CD4-positive, alpha-beta T cell treated with Interleukin-21 for 1 hour (primary cell): ENCODE data around the gene PIP5K1C.
"Not testable (repeated sequence)": the region's sequence is repeated elsewhere in the genome, so short reads cannot be mapped to it uniquely, and the experiment has no call there.

ENCODE experiments used
- DNase-seq: peaks from one replicate; pipeline ENCODE4 v3.0.0-alpha.2; 2020

Gene PIP5K1C

DNA sequence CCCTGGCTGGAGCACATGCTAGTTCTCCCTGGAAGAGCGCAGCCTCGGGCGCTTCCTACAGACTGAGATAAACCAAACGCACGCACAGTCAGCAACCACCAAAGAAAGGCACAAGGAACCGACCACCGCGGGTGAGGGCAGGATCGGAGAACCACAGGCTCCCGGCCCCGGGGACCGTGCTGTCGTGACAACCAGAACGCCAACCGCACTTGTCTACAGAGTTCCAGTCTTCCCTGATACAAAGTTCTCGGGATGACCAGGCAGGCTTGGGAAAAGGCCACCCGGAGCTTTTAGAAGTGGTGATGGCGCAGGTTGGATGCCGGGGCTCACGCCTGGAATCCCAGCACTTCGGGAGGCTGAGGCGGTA lies 40.5 kb downstream of the PIP5K1C start:
- no peak for DNase-seq

DNA sequence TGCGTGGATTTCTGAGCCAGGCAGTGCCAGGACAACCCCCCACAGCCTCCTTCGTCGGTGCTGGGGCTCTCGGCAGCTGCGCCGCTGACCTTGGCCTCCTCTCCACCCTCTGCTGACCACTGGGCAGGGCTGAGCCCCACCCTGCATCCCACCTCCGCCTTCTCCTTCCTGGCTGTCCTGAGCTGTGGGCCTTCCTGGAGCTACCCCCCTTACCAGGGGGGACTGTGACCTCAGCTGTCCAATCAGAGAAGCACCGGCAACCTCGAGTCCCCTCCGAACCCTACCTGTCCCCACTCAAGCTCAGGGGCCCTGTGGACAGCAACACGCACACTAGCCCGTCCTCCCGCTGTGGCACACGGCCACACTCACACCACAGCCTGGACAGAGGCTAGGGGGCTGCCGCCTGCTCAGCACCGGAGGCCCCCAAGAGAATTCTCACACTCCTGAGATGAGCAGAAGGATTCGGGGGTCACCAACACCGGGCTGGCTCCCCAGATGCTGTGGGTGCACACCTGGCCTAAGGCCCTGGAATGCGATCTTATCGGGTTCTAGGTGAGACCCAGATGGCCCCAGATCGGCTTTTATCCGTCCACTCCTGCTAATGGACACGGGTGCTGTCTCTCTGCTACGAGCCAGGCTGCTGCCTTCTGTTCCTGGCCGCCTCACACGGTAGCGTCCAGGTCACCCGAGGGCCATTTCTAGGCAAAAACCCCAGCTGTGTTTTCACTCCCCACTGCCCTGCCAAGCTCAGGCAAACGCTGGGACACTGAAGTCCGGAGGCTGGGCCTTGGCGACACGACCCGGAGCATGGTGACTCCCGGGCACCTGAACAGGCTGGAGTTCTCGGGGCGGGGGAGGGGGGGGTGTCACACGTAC lies 41.2 kb downstream of the PIP5K1C start:
- no peak for DNase-seq

DNA sequence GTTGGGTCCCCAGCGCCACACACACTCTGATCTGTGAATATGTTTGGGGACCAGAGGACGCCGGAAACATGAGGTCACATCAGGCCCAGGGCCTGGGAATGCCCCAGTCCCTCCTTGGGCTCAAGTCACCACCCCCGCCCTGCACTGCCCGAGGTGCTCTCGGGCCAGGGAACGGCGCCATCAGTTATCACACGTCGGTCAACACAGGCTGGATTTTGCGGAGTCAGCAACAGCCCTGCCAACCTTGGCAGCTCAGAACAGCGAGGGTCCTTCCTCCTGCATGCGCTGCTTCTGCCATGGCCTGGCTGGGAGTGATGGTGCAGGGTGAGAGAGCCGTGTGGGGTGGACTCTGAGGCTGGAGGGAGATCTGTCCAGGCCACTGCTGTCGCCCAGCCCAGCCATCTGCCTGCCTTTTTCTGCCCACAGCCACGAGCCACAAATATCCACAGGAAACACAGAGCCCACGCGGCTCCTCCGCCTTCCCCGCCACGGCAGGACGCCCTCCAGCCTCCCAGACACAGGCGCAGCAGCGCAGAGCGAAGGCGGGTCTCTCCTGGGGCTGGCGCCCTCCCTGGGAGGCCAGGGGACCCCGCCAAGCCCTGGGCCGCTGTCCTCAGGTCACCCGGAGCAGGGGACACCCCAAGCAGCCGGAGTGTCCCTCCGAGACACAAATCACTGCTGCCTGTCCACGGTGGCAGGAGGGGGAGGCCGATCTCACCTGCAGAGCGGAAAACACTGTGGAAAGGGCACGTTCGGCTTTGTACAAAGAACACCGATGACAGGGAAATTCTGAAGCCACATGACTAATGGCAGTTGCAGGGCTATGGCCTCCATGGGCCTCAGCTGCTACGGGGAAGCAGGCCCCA lies 42.0 kb downstream of the PIP5K1C start:
- DNase-seq = no peak

DNA sequence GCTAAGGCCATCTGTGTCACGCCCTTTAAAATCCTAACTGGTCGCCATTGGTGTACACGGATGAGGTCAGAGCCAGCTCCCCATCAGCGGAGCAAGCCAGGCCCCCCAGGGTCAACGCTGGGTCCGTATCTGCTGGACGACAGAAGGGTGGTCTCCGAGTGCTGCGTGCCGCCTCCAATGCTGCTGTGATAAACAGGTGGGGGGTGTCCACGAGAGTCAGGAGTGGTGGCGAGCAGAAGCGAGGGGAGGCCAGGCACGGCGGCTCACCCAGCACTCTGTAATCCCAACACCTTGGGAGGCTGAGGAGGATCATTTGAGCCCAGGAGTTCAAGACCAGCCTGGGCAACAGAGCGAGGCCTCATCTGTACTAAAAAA lies 42.9 kb downstream of the PIP5K1C start:
- DNase-seq = no peak

DNA sequence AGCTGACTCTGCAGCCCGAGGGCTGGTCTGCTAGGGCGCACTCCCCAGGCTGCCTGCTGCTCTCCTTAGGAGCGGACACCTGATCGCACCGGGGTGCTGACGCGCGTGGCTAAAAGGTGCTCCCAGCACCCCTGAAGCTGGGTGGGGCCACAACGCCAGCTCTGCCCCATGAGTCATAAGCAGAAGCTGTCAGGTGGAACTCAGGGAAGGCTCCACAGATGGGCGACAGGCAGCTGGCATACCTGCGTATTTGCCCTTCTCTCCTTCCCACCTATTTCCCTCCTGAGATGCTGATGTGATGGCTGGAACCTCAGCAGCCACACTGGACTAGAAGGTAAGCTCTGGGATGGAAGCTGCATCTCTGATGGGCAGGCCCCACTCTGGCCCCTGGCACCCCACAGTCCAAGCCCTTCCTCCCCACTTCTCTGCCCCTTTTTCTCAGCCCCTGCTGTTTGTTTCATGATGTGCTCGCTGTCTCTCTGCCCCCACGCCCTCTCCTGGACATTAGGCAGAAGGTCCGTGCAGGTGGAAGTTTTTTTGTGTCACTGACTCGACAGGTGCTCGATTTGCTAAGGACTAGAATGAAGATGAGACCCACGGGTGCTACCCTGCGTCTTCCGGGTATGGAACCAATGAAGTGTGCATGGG lies 43.4 kb downstream of the PIP5K1C start:
- DNase-seq = no peak

DNA sequence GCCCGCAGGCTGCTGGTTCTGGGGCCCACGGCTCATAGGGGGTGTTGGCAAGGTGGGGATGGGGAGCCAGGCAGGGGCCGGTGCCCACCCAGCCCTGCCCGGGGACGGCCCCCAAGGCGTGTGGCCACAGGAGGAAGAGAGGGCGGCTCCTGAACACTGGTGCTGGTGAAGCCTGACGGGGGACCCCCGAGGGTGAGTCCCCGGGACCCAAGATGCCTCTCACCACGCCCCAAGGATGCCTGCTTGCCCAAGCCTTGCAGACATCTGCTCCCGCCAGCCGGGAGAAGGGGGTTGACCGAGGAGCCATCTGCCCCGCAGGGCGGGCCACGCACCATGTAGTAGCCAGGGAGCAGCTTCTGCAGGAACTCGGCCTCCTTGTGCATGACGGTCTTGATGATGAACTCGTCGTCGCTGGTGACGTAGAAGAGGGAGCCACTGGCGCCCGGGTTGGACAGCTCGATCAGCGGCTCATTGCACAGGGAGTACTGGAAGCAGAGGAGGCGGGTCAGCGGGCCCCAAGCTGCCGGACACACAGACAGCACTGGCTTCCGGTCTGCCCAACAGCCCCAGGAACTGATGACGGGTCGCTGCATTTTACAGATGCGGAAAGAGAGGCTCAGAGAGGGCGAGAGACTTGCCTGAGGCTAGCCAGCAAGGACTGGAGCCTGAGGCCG lies 44.1 kb downstream of the PIP5K1C start:
- no peak for DNase-seq

DNA sequence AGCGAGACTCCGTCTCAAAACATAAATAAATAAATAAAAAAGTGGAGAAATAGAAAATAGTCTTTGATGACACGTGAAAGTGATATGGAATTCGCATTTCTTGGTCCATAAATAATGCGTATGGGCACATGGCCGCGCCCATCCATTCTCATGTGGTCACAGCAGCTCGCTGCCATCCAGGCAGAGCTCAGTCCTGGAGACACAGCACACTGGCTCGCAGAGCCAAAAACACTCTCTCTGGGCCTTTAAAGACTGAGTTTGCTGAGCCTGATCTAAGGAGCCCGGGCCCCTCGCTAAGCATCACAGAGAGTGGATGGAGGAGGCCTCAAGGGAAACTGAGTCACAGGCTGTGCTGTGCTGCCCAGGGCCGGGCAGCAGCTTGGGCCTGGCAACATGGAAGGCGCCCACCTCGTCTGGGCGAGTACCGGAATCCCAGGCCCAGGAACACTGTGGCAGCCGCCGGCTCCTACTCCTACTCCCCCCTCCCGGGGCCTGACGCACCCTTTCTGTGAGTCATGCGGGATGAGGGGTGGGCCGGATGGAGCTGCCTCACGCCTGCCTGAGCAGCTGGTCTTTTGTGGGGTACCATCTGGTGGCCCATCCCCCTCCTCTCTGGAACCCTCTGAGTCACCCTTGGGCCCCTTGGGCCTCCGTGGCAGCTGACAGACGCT lies 44.7 kb downstream of the PIP5K1C start:
- no peak for DNase-seq

DNA sequence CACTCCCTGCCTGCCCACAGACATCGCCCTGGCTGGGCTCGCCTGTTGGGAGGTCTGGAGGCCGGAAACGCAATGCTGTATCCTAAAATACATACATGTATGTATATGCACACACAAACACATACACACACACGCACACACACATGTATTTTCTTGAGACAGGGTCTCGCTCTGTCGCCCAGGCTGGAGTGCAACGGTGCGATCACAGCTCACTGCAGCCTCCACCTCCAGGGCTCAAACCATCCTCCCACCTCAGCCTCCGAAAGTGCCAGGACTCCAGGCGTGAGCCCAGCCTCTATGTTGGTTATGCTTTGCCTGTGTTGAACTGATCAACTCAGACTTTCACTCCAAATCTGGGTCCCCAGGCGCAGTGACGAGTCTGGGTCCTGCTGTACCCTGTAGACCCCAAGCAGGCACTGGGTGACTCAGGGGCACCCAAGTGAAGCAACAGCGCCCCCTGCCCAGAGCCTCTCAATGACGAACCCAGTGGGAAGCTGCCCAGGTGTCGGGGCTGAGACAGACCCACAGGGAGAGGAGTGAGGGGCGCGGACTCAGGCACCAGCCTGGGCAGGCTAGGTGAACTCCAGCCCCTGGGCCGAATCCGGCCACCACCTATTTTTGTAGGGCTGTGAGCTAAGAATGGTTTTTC lies 46.3 kb downstream of the PIP5K1C start:
- no peak for DNase-seq

DNA sequence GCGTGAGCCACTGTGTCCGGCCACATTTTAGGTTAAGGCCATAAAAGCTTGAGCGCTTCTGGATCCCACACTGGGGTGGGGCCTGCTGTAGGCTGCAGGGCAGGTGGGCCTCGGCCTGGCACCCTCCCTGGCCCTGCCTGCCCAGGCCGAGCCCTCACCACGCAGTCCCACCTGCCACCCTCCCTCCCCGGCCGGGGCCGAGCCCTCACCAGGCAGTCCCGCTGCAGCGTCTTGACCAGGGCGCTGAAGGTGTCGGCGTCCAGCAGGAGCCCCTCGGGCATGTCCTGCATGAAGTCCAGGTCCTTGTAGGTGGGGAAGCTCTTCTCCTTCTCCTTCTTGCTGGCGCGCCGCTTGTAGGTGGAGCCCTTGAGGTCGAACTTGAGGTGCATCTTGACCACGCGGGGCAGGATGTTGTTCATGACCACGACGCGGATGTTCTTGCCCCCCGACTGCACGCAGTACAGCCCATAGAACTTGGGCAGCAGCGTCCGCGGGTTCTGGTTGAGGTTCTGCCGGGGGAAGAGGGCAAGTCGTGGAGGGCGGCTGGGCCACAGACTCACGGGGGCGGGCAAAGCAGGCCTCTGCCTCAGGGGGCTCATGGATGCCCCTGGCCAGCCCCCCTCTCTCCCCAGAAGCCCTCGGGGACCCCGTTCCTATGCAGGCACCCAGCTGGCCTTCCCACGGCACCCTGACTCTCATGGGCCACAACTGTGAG lies 47.0 kb downstream of the PIP5K1C start:
- DNase-seq = no peak

DNA sequence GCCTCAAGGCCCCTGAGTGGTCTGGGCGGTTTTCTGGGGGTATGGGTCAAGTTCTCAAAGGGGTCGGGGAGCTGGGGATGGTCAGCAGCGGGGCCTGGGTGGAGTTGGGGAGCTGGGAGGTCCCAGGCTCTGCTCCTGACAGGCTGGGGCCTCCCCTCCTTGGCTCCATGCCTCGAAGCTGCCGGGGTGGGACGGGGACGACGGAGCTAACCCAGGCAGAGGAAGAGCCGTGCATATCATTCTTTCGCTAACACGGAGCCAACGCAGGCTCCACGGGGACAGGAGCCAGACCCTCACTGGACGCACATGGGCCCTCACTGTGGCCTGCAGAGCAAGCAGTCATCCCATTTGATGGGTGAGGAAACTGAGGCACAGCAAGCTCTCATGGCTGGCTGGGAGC lies 47.8 kb downstream of the PIP5K1C start:
- no peak for DNase-seq

DNA sequence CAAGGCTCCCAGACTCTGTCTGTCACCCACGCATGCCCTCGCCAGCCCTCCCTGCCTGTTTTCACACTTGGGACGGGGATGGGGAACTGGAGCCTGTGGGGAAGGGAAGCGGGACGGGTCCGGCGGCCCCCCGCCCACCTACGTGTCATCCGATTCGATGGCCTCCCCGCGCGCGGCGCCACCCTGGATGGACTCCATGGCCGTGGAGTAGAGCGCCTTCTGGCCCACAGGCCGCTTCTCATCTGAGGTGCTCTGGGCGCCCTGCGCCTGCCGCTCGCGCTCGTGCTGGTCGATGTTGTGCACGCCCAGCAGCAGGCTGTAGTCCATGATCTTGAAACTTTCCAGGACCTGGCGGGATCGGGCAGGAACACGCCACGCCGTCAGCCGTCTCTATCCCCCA lies 48.6 kb downstream of the PIP5K1C start:
- no peak for DNase-seq

DNA sequence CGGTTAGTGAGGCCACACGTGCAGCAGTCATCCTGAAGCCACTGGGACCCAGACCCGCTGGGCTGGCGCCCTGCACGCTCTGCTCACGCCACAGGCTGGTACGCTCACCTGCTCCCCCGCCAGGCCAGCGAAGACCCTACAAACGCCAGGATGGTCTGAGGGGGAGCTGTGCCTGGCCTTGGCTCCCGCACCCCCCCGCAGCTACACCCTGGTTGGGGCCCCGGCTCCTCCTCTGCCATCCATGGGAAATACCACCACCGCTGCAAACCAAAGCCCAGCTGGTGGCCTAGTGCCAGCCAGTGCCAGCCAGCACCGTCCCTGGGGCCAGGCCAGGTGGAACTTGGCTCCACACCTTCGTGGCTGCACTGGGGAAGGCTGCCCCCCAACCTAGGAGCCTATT lies 50.4 kb downstream of the PIP5K1C start:
- DNase-seq = no peak

DNA sequence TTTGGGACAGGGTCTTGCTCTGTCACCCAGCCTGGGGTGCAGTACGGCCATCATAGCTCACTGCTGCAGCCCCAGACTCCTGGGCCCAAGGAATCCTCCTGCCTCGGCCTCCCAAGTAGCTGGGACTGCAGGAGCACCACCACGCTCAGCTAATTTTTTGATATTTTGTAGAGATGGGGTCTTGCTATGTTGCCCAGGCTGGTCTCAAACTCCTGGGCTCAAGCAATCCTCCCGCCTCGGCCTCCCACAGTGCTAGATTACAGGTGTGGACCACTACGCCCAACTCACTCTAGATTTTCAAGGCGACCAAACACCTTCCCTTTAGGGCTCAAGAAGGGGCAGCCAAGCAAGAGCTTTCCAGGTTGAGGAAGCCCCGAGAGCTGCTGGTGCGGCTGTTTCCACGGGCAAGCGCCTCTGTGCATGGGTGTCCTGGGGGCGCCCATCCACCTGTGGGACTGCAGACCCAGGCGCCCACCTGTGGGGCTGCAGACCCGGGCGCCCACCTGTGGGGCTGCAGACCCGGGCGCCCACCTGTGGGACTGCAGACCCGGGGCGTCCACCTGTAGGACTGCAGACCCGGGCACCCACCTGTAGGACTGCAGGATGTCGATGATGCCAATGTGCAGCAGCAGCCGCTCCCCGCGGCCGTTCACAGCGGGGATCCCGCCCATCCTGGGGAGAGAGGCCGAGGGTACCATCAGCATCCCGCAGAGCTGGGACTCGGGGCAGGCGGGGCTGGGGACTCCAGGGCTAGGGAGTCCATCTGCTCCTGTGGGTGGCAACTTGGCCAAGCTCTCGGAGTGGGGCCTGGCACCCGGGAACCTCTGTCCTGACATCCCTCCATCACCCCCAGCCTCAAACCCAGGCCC lies 52.0 kb downstream of the PIP5K1C start:
- DNase-seq = no peak

DNA sequence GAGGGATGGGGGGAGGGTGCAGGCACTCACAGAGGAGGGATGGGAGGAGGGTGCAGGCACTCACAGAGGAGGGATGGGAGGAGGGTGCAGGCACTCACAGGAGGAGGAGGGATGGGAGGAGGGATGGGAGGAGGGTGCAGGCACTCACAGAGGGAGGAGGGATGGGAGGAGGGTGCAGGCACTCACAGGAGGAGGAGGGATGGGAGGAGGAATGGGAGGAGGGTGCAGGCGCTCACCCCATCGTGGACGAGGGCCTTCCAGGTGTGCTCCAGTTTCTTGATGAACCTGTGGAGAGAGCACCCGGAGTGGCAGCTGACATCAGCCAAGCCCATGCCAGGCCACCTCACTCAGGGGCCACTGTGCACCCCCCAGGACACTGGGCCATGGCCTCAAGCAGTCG lies 53.2 kb downstream of the PIP5K1C start:
- not testable (repeated sequence) for DNase-seq

DNA sequence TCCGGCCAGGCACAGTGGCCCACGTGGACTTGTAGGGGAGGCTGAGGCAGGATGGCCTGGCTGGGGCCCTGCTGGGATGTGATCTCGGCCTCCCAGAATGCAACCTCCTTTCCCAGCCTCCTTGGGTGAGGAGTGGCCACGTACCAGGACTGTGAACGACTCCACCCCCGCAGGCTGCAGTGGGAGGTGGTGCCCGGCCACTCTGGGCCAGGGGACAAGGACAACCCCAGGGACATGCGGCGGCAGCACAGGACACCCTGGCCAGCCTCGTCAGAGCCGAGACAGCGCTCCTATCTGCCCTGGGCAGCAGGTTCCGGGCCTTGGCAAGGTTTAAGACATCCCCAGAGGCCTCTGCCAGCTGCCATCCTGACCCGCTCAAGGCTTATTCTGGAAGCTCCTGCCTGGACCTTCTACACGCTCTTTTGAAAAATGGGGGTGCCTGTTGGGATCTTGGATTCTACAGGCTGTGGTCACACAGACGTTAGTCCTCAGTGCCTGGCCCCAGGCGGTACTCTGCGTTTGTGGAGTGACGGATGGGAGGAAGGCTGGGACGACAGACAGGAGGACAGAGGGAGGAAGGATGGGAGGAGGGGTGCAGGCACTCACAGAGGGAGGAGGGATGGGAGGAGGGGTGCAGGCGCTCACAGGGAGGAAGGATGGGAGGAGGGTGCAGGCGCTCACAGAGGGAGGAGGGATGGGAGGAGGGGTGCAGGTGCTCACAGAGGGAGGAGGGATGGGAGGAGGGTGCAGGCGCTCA lies 53.8 kb downstream of the PIP5K1C start:
- DNase-seq = no peak

DNA sequence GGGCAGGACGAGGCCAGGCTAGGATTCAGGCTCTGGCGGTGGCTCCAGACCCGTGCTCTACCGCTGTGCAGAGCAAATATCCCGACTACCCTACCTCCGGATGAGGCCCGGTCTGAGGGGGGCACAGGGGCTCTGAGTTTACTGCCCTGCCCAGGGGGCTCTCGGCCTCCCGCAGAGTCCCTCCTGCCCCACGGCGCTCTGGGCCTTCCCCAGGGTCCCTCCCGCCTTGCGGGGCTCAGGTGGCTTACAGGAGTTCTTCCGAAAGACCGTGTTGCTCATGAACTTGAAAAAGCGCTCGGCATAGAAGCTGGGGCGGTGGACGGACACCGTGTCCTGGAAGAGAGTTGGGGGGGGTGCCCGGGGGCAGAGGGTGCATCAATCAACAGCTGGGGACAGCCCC lies 54.5 kb downstream of the PIP5K1C start:
- no peak for DNase-seq

DNA sequence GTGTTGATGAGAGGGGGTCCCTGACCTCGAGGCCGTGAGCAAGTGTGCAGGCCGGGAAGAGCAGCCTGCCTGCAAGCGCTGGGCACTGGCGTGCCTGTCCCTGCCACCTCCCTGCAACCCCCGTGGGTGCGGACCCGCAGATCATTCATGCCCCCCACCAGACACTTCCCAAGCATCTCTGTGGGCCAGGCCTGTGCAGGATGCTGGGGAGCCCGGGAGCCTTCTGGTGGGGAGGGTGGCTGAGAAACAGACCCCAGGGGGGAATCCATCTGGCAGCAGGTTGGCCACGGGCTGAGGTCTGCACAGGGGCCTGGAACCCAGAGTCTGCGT lies 55.2 kb downstream of the PIP5K1C start:
- DNase-seq = no peak

DNA sequence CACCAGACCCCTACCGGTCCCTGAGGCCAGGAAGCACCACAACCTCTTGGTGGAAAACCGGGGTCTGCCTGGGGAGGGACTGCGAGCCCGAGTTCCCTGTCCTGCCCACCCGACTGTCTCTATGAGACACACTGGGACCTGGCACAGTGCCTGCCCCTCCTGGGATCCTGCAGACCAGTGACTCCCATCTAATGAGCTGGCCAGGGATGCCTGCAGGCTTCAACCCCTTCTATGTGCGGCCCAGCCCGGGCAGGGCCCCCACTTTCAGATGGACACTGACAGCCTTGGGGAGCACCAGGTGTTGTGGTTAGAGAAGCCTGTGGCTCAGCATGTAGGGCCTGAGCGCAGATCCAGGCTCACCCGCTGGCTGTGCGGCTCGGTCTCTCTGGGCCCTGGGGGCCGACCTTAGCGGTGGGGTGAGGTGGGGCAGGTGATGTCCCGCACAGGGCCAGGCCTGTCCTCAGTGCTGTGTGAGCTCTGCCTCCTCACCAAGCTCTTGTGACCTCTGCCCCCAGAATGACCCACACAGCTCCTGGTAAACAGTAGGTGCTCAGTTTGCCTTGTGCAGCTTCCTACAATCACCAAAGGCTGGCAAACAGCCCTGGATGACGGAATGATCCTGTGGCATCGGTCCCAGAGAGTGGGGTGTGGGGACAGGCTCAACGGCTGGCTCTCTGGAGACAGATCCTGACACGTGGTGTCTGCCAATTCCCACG lies 55.8 kb downstream of the PIP5K1C start:
- no peak for DNase-seq
